HG03039 (cell line): ENCODE data around the gene ARID5B.
"Not testable (repeated sequence)": the region's sequence is repeated elsewhere in the genome, so short reads cannot be mapped to it uniquely, and the experiment has no call there.

Experiments
- ATAC-seq: cut with Tn5 transposase; IDR thresholded peaks from one replicate; pipeline ENCODE4 v1.9.1; 2021; ENCODE audit warnings: mild to moderate bottlenecking, moderate library complexity; ENCODE audit not compliant: unreplicated experiment

ARID5B gene

GRCh38 chr10:61960396-61961120 lies 59.1 kb downstream of the ARID5B start:
- no peak for ATAC-seq

GRCh38 chr10:61961278-61961677 lies 59.8 kb downstream of the ARID5B start:
- ATAC-seq = peak; percentile 57

- ATAC-seq = no peak
Observed at GRCh38 chr10:61962971-61963370, 61.5 kb downstream of the ARID5B start.

- no peak for ATAC-seq
Observed at GRCh38 chr10:61963669-61964058, 62.2 kb downstream of the ARID5B start.

- no peak for ATAC-seq
Observed at GRCh38 chr10:61964059-61964709, 62.7 kb downstream of the ARID5B start.

- ATAC-seq = no peak
Observed at GRCh38 chr10:61964949-61965702, 63.6 kb downstream of the ARID5B start.

GRCh38 chr10:61965703-61966395 lies 64.3 kb downstream of the ARID5B start:
- ATAC-seq = no peak

- ATAC-seq = no peak
Observed at GRCh38 chr10:61967298-61967697, 65.8 kb downstream of the ARID5B start.

GRCh38 chr10:61970182-61971002 lies 68.9 kb downstream of the ARID5B start:
- ATAC-seq = no peak

- ATAC-seq = no peak
Observed at GRCh38 chr10:61971003-61971325, 69.5 kb downstream of the ARID5B start.

- ATAC-seq = no peak
Observed at GRCh38 chr10:61973169-61973568, 71.7 kb downstream of the ARID5B start.

- no peak for ATAC-seq
Observed at GRCh38 chr10:61973906-61974305, 72.4 kb downstream of the ARID5B start.

GRCh38 chr10:61974601-61975390 lies 73.3 kb downstream of the ARID5B start:
- ATAC-seq = peak; percentile 22

GRCh38 chr10:61975391-61975932 lies 74.0 kb downstream of the ARID5B start:
- peak; percentile 70 for ATAC-seq

- ATAC-seq = not testable (repeated sequence)
Observed at GRCh38 chr10:61976951-61977721, 75.6 kb downstream of the ARID5B start.

GRCh38 chr10:61978965-61979364 lies 77.5 kb downstream of the ARID5B start:
- ATAC-seq = no peak

- no peak for ATAC-seq
Observed at GRCh38 chr10:61981460-61981859, 80.0 kb downstream of the ARID5B start.

GRCh38 chr10:61983255-61983654 lies 81.8 kb downstream of the ARID5B start:
- ATAC-seq = no peak
